ENCODE measurements around the gene EPB41L3. TPM values are rescaled to one million over a fixed set of nuclear protein-coding genes. Genes with fewer than 3 reads are reported as not detected.
A peak's percentile ranks its signal among the peaks of the same experiment; 100 is the strongest.

Gene EPB41L3
- total RNA-seq, 4 donors from 2014 or later, result 63.4 to 146 (median 81.5) TPM

DNA sequence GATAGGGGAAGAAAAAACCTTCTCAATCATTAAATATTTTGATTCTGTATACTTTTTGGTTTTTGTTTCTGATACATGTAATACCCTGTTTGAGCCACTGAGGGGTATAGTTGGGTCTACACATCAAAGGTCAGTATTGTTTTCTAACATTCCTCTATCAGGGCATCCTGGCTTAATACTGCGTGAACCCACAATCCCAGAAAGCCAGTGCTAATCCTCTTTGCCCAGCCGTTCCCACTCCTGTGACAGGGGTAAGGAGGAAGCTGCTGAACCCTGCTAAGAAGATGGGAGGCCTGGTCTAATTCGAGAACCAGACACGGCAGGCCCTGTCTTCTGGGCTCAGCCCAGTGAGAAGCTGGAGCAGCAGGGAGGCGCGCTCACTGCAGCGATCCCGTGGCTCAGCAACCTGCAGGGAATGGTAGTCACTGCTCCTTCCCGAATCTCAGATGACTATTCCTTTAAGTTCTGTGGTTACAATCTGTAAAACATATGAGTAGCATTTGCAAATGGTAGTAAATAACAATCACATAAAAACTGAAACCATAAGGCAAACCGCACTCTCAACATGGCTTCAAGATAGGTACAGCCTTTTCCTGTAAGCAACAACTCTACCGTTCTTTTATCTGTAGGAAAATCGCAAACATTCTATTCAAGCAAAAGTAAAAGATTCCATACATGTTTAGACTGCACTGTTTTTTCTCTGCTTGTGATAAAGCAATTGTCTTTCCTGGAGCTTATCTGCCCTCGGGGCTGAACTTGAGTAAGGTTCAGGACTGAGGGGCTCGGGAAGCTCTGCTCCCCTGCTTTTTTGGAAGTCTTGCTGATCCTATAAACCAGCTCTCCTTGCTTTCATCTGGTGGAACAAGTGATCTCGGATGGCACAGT lies 87.0 kb downstream of the EPB41L3 start:
- peak in 1 of 2 donors; percentile 17 for DNase-seq (ENCODE audit: low spot score in 2 of 2)

DNA sequence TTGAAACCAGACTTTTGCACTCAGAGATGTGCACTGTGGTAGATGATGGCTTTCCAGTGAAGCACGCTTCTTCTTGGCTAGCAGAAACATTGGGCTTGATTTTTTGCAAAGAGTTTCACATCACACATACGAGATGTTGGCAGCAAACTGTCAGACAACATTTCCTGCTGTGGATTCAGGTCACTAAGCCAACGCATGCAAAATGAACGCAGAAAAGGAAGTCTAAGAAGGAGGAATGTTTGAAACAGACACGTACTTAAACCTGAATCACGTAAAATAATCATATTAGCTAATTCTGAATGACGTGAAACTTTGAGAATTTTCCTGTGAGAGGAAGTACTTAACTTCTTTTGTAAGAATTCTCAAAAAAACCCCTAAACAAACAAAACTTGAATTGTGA lies 88.1 kb downstream of the EPB41L3 start:
- no peak overlapping the region for H3K27ac ChIP-seq
- H3K4me3 ChIP-seq, result no peak overlapping the region
- H3K4me1 ChIP-seq, result peaks cover 0 to 21% (median 0%) of the 10 kb centered on the region in 4 donors

More for the DNA sequence above, 87.0 kb downstream of the EPB41L3 start:
- H3K36me3 ChIP-seq, result no peaks in the 10 kb centered on the region
- 30 to 43% methylated on average over 15 of the region's 15 CpGs for WGBS, 2 donors
- no peaks in the 10 kb centered on the region for H3K9me3 ChIP-seq
- no peaks in the 10 kb centered on the region for H3K27me3 ChIP-seq
- H3K4me1 ChIP-seq, result peaks cover 0 to 27% (median 2%) of the 10 kb centered on the region in 4 donors
- H3K27ac ChIP-seq, result peak overlapping the region in 2 of 4 donors; percentile 52 to 72
- TF ChIP-seq EP300 (IDR thresholded peaks at IDR 0.05), result no peak
- TF ChIP-seq, protein P1, sequence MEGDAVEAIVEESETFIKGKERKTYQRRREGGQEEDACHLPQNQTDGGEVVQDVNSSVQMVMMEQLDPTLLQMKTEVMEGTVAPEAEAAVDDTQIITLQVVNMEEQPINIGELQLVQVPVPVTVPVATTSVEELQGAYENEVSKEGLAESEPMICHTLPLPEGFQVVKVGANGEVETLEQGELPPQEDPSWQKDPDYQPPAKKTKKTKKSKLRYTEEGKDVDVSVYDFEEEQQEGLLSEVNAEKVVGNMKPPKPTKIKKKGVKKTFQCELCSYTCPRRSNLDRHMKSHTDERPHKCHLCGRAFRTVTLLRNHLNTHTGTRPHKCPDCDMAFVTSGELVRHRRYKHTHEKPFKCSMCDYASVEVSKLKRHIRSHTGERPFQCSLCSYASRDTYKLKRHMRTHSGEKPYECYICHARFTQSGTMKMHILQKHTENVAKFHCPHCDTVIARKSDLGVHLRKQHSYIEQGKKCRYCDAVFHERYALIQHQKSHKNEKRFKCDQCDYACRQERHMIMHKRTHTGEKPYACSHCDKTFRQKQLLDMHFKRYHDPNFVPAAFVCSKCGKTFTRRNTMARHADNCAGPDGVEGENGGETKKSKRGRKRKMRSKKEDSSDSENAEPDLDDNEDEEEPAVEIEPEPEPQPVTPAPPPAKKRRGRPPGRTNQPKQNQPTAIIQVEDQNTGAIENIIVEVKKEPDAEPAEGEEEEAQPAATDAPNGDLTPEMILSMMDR (IDR thresholded peaks at IDR 0.05), result peak in 4 of 5 experiments; percentile 28 to 74 (median 46)
- no peak for TF ChIP-seq POLR2A (IDR thresholded peaks at IDR 0.05)
- H3K4me3 ChIP-seq, result peak overlapping the region in 2 of 4 donors; percentile 8 to 27

DNA sequence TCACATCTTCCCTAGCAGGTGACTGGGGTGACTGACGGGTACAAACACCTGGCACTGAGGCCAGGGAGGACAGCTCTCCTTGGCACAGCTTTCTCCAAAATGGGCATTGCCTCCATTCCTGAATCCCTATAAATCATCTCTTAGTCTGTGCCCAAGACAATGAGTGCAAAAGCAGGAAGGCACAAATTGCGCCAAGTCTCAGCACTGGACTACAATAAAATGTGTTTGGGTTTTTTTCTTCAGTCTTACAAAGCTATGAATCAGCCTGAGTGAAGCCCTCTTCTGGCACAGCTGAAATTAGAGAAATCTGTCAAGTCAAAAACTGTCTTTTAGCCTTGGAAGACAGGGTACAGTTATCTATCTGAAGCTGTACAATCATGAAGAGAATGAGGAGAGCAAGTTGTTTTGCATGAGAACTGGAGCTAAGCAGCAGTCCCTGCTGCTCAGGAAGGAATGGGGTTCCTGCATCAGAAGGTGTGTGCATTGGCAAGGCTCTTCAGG lies 90.8 kb downstream of the EPB41L3 start:
- H3K4me3 ChIP-seq, result no peak overlapping the region
- no peak for DNase-seq (ENCODE audit: low spot score in 2 of 2)
- no peak overlapping the region for H3K27ac ChIP-seq
- 68 to 75% methylated on average over 2 of the region's 2 CpGs for WGBS, 2 donors
- H3K9me3 ChIP-seq, result no peaks in the 10 kb centered on the region
- H3K27me3 ChIP-seq, result no peaks in the 10 kb centered on the region
- peaks cover 0 to 18% (median 0%) of the 10 kb centered on the region in 4 donors for H3K4me1 ChIP-seq
- H3K36me3 ChIP-seq, result no peaks in the 10 kb centered on the region
- no peak for TF ChIP-seq EP300 (IDR thresholded peaks at IDR 0.05)
- TF ChIP-seq, protein P1 (IDR thresholded peaks at IDR 0.05), result no peak
- TF ChIP-seq POLR2A (IDR thresholded peaks at IDR 0.05), result no peak

More for the DNA sequence above, 88.1 kb downstream of the EPB41L3 start:
- 75 to 77% methylated on average over 7 of the region's 7 CpGs for WGBS, 2 donors
- no peaks in the 10 kb centered on the region for H3K9me3 ChIP-seq
- no peaks in the 10 kb centered on the region for H3K27me3 ChIP-seq
- TF ChIP-seq POLR2A (IDR thresholded peaks at IDR 0.05) (no peak), EP300 (IDR thresholded peaks at IDR 0.05) (peak in 1 of 2 donors; percentile 51)
- DNase-seq (ENCODE audit: low spot score in 2 of 2), result no peak
- H3K36me3 ChIP-seq, result no peaks in the 10 kb centered on the region

DNA sequence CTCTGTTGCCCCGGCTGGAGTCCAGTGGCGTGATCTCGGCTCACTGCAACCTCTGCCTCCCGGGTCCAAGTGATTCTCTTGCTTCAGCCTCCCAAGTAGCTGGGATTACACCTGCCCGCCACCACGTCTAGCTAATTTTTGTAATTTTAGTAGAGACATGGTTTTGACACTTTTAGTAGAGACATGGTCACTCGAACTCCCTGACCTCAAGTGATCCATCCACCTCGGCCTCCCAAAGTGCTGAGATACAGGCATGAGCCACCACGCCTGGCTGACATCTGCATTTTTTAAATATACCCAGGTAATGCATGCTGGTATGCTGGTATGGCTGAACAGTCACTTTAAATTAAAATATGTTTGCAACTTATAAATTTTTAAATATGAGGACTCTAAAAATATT lies 91.9 kb downstream of the EPB41L3 start:
- Histone ChIP-seq H3K27ac (no peak overlapping the region), H3K4me3 (no peak overlapping the region), H3K4me1 (peaks cover 0 to 14% (median 0%) of the 10 kb centered on the region in 4 donors), H3K27me3 (no peaks in the 10 kb centered on the region), H3K36me3 (no peaks in the 10 kb centered on the region), H3K9me3 (no peaks in the 10 kb centered on the region)
- TF ChIP-seq, protein P1 (IDR thresholded peaks at IDR 0.05), result no peak
- TF ChIP-seq EP300 (IDR thresholded peaks at IDR 0.05) (no peak), POLR2A (IDR thresholded peaks at IDR 0.05) (no peak)
- no peak for DNase-seq (ENCODE audit: low spot score in 2 of 2)
- 96 to 97% methylated on average over 9 of the region's 9 CpGs for WGBS, 2 donors

DNA sequence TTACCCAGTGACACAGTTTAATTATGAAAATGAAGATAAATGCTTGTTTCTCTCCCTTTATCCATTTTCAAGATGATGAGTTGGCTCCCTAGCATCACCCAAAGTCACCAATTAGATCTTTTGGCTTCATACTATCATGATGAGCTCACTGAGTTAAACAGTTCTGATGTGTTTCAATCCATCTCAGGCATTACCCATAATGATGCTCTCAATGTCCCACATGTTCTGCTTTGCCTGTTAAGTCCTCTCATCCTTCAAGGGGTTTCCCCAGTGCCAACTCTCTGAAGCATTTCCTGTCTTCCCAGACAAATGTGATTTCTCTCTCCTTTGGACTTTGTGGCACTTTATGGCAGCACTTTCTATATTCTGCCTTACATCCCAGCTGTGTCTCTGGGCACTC lies 92.6 kb downstream of the EPB41L3 start:
- TF ChIP-seq, protein P1 (IDR thresholded peaks at IDR 0.05), result no peak
- no peak for TF ChIP-seq EP300 (IDR thresholded peaks at IDR 0.05)
- Histone ChIP-seq H3K36me3 (no peaks in the 10 kb centered on the region), H3K4me1 (peaks cover 0 to 7% (median 0%) of the 10 kb centered on the region in 4 donors), H3K27me3 (no peaks in the 10 kb centered on the region), H3K9me3 (no peaks in the 10 kb centered on the region), H3K27ac (no peak overlapping the region), H3K4me3 (no peak overlapping the region)
- DNase-seq (ENCODE audit: low spot score in 2 of 2), result no peak
